Smooth muscle cell (in vitro differentiated cells): ENCODE measurements around the gene UNC93B1. TPM values are rescaled to one million over a fixed set of nuclear protein-coding genes. Genes with fewer than 3 reads are reported as not detected.

Experiments
- DNase-seq: peaks from one replicate; lab custom pipeline; 2025; ENCODE audit not compliant: unreplicated experiment; lab: John Stamatoyannopoulos, UW
- H2AFZ ChIP-seq: fragments of 200-600 bp; sonication (generic); 2 replicates; pipeline ENCODE4 v1.6.0; 2016; ENCODE audit warnings: antibody characterized with exemption, low read depth, mild to moderate bottlenecking
- H3F3A ChIP-seq: fragments of 200-600 bp; sonication (generic); 2 replicates; pipeline ENCODE4 v1.6.0; 2017; ENCODE audit warnings: antibody characterized with exemption, low read depth
- H3K27ac ChIP-seq: fragments of 200-600 bp; sonication (generic); 2 replicates; pipeline ENCODE4 v1.5.1; 2016; ENCODE audit warnings: low read depth, mild to moderate bottlenecking
- H3K27me3 ChIP-seq: fragments of 200-600 bp; sonication (generic); 2 replicates; pipeline ENCODE4 v1.6.1; 2016; ENCODE audit warnings: low read depth, mild to moderate bottlenecking
- H3K36me3 ChIP-seq: fragments of 200-600 bp; sonication (generic); 2 replicates; pipeline ENCODE4 v1.5.1; 2016; ENCODE audit warnings: low read depth
- H3K4me1 ChIP-seq: fragments of 200-600 bp; sonication (generic); 2 replicates; pipeline ENCODE4 v1.5.1; 2016; ENCODE audit warnings: low read depth
- H3K4me2 ChIP-seq: fragments of 200-600 bp; sonication (generic); 2 replicates; pipeline ENCODE4 v1.6.0; 2016; ENCODE audit warnings: mild to moderate bottlenecking
- H3K4me3 ChIP-seq: fragments of 200-600 bp; sonication (generic); 2 replicates; pipeline ENCODE4 v1.5.1; 2016; ENCODE audit warnings: mild to moderate bottlenecking
- H3K79me2 ChIP-seq: fragments of 200-600 bp; sonication (generic); 2 replicates; pipeline ENCODE4 v1.6.0; 2016; ENCODE audit warnings: low read depth, mild to moderate bottlenecking
- H3K9ac ChIP-seq: fragments of 200-600 bp; sonication (generic); 2 replicates; pipeline ENCODE4 v1.6.0; 2016; ENCODE audit warnings: low read depth
- H3K9me3 ChIP-seq: fragments of 200-600 bp; sonication (generic); replicated peaks from 2 replicates; pipeline ENCODE4 v1.5.1; 2016; ENCODE audit warnings: low read depth
- H4K20me1 ChIP-seq: fragments of 200-600 bp; sonication (generic); 2 replicates; pipeline ENCODE4 v1.6.0; 2016; ENCODE audit warnings: low read depth
- CTCF ChIP-seq: fragments of 200-600 bp; sonication (generic); IDR thresholded peaks from 2 replicates; pipeline ENCODE4 v1.5.1; 2017; ENCODE audit warnings: borderline replicate concordance, mild to moderate bottlenecking, antibody characterized with exemption; ENCODE audit not compliant: insufficient read depth, poor library complexity, severe bottlenecking
- WGBS: methylation state at CpG from one replicate; pipeline ENCODE4 v1.1.7; 2016; ENCODE audit warnings: low lambda C conversion rate; 5-methylcytosine and 5-hydroxymethylcytosine counted together
- polyA plus RNA-seq: library from polyadenylated mRNA; unstranded; fragments of >200 nt; fragmentation: Nextera tagmentation; extraction: Ambion mirVana; gene quantifications from 2 replicates; pipeline ENCODE4 v1.2.1, GENCODE V29; 2016
- total RNA-seq: library from RNA; depleted of rRNA; stranded (reverse); fragments of >200 nt; gene quantifications from 2 replicates; pipeline ENCODE4 v1.2.3, GENCODE V29; 2014

The UNC93B1 gene
- total and polyA plus RNA-seq, 2 experiments from 2014 or later, result 17.5 to 33.4 TPM

DNA sequence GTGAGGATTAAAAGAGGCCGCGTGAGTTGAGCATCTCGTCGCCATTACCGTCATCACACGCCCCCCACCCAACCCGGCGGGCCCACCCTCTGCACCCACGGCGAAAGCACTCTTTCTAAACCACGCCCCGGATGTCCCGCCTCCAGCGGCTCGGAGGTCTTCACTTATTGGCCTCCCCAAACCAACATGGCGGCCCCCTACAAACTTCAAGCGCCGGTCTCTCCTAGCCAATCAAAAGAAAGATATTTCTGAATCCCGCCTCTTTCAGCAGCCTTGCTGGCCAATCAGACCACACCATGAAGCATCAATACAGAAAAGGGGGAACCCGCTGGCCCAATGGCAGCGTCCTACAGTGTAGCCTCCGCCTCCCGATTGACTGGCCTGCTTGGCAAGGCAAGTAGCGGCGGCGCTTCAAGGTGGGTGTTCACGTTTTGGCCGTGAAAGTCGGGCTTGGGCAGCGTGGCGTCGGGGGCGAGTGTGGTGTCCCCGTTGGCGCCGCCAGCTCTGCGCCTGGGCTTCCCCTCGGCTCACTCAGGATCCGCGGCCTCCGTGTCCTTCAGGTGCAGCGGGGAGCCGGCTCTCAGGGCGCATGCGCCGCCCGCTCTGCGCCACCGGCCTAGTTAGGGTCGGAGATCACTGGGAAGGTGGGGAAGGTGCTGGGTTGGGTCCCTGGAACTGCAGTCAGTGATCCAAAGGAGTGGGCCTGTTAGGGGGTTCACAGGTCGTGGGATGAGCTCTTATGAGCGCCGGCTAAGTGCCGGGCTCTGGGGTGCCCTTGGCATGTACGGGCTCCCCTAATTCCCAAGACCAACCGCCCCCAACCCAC is 26.6 kb upstream of the UNC93B1 start, which contains the start of gene NDUFS8:
NDUFS8 (plus strand) TSS at position 364 of the 826 bp plus-strand sequence. CDS start 1,471 bp downstream, outside the sequence.
- peak within 1 kb of the TSS; percentile 23 for H2AFZ ChIP-seq
- no peaks in the 10 kb centered on the region for H3K36me3 ChIP-seq
- peak; percentile 75 for DNase-seq
- H3K4me3 ChIP-seq, result peak within 1 kb of the TSS; percentile 58
- peak within 1 kb of the TSS; percentile 94 for H3K4me2 ChIP-seq
- H4K20me1 ChIP-seq, result no peaks in the 10 kb centered on the region
- H3K79me2 ChIP-seq, result peaks cover 16% of the 10 kb centered on the region
- WGBS, result 1% methylated on average over 48 of the region's 56 CpGs
- H3F3A ChIP-seq, result peaks cover 11% of the 10 kb centered on the region
- TF ChIP-seq CTCF, result no peak
- peaks cover 17% of the 10 kb centered on the region for H3K4me1 ChIP-seq
- no peaks in the 10 kb centered on the region for H3K9me3 ChIP-seq
- peak within 1 kb of the TSS; percentile 84 for H3K9ac ChIP-seq
- peak within 1 kb of the TSS; percentile 90 for H3K27ac ChIP-seq
- H3K27me3 ChIP-seq, result no peaks in the 10 kb centered on the region

DNA sequence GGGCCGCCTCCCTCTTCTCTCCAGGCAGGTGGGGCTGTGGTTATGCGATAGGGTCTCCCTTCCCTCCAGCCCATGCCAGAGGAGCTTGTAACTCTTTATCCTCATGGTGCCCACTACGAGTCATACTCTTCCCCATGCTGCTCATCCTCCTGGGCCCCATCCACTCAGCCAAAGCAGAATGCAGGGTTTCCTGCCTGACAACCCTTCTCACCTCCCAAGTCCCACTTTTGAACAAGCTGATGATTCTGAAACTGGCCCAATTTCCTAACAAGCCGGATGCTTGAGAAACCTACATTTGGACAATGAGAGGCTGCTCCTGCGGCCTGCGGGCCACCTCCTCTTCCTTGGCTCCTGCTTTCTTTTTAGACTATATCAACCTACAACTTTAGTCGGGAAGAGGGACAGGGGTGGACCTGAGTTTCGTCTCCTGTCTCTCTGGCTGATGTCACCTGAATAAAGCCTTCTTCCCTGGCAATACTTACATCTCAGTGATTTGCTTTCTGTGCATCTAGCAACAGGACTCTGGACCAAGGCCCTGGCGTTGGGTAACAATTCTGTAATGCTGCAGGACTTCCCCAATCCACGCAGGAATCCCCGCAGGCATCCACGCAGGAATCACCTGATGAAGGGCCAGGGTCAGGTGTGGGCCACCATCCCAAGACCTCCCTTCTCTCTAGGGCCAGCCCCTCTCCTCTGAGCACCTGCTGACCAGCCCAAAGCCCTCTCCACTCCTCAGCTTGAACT is 25.1 kb upstream of the UNC93B1 start:
- H3F3A ChIP-seq, result peaks cover 11% of the 10 kb centered on the region
- H3K27ac ChIP-seq, result peak overlapping the region; percentile 90
- no peaks in the 10 kb centered on the region for H3K9me3 ChIP-seq
- H3K4me2 ChIP-seq, result peak overlapping the region; percentile 90
- 88% methylated on average over 11 of the region's 12 CpGs for WGBS
- no peak for DNase-seq
- H4K20me1 ChIP-seq, result no peaks in the 10 kb centered on the region
- H3K79me2 ChIP-seq, result peaks cover 16% of the 10 kb centered on the region
- peaks cover 11% of the 10 kb centered on the region for H3K36me3 ChIP-seq
- peak overlapping the region; percentile 34 for H3K9ac ChIP-seq
- no peaks in the 10 kb centered on the region for H3K27me3 ChIP-seq
- no peak overlapping the region for H2AFZ ChIP-seq
- peaks cover 17% of the 10 kb centered on the region for H3K4me1 ChIP-seq
- no peak for TF ChIP-seq CTCF
- no peak overlapping the region for H3K4me3 ChIP-seq

GRCh38 chr11:68027667-68028066 is 23.8 kb upstream of the UNC93B1 start:
- Histone ChIP-seq H4K20me1 (no peaks in the 10 kb centered on the region), H3K9me3 (no peaks in the 10 kb centered on the region), H3K79me2 (peaks cover 16% of the 10 kb centered on the region), H3K9ac (peak overlapping the region; percentile 64), H3K4me2 (peak overlapping the region; percentile 69), H3K27me3 (no peaks in the 10 kb centered on the region), H3K36me3 (peaks cover 11% of the 10 kb centered on the region), H3K27ac (peak overlapping the region; percentile 77), H2AFZ (no peak overlapping the region), H3K4me1 (peaks cover 17% of the 10 kb centered on the region), H3K4me3 (no peak overlapping the region), H3F3A (peaks cover 11% of the 10 kb centered on the region)
- DNase-seq, result no peak
- no peak for TF ChIP-seq CTCF
- 94% methylated on average over 21 of the region's 21 CpGs for WGBS
